Activated gamma-delta T cell (primary cell): ENCODE data around the gene MTHFD2L.

ENCODE experiments used
- DNase-seq: peaks from one replicate; lab custom pipeline; 2025; lab: John Stamatoyannopoulos, UW

The MTHFD2L gene

GRCh38 chr4:74132944-74133343 is 25.0 kb upstream of the MTHFD2L start:
- DNase-seq: no peak

- no peak for DNase-seq
Measured at GRCh38 chr4:74133786-74134499, 24.0 kb upstream of the MTHFD2L start.

GRCh38 chr4:74134500-74134852 is 23.4 kb upstream of the MTHFD2L start:
- DNase-seq: no peak

GRCh38 chr4:74146581-74147129 is 11.3 kb upstream of the MTHFD2L start:
- DNase-seq: no peak

- DNase-seq: no peak
Measured at GRCh38 chr4:74148205-74148604, 9.7 kb upstream of the MTHFD2L start.

GRCh38 chr4:74152836-74153235 is 5.1 kb upstream of the MTHFD2L start:
- DNase-seq: no peak

- no peak for DNase-seq
Measured at GRCh38 chr4:74156521-74156920, 1.4 kb upstream of the MTHFD2L start.

- DNase-seq: no peak
Measured at GRCh38 chr4:74157154-74157553, 764 bp upstream of the MTHFD2L start.

GRCh38 chr4:74158466-74159142 is 686 bp downstream of the MTHFD2L start:
- DNase-seq: no peak

- no peak for DNase-seq
Measured at GRCh38 chr4:74159143-74159709, 1.3 kb downstream of the MTHFD2L start.

GRCh38 chr4:74161666-74162450 is 3.9 kb downstream of the MTHFD2L start:
- no peak for DNase-seq

- DNase-seq: no peak
Measured at GRCh38 chr4:74166135-74166534, 8.2 kb downstream of the MTHFD2L start.

- DNase-seq: no peak
Measured at GRCh38 chr4:74166818-74167217, 8.9 kb downstream of the MTHFD2L start.

- no peak for DNase-seq
Measured at GRCh38 chr4:74167585-74167984, 9.7 kb downstream of the MTHFD2L start.

GRCh38 chr4:74168841-74169240 is 10.9 kb downstream of the MTHFD2L start:
- no peak for DNase-seq

GRCh38 chr4:74173321-74173720 is 15.4 kb downstream of the MTHFD2L start:
- no peak for DNase-seq

GRCh38 chr4:74174421-74174820 is 16.5 kb downstream of the MTHFD2L start:
- DNase-seq: no peak

- no peak for DNase-seq
Measured at GRCh38 chr4:74174941-74175340, 17.0 kb downstream of the MTHFD2L start.

- DNase-seq: no peak
Measured at GRCh38 chr4:74175379-74175778, 17.5 kb downstream of the MTHFD2L start.

GRCh38 chr4:74178798-74179197 is 20.9 kb downstream of the MTHFD2L start:
- DNase-seq: no peak

GRCh38 chr4:74181219-74181618 is 23.3 kb downstream of the MTHFD2L start:
- no peak for DNase-seq

- DNase-seq: no peak
Measured at GRCh38 chr4:74188912-74189311, 31.0 kb downstream of the MTHFD2L start.
